GM18519 (cell line): ENCODE data around the gene SCNN1B.
"Not testable (repeated sequence)": the region's sequence is repeated elsewhere in the genome, so short reads cannot be mapped to it uniquely, and the experiment has no call there.

Experiments
- ATAC-seq: cut with Tn5 transposase; IDR thresholded peaks from one replicate; pipeline ENCODE4 v1.9.1; 2021; ENCODE audit warnings: mild to moderate bottlenecking, moderate library complexity; ENCODE audit not compliant: unreplicated experiment, low FRiP score

The SCNN1B gene

GRCh38 chr16:23288726-23289512 lies 13.2 kb upstream of the SCNN1B start:
- no peak for ATAC-seq

DNA sequence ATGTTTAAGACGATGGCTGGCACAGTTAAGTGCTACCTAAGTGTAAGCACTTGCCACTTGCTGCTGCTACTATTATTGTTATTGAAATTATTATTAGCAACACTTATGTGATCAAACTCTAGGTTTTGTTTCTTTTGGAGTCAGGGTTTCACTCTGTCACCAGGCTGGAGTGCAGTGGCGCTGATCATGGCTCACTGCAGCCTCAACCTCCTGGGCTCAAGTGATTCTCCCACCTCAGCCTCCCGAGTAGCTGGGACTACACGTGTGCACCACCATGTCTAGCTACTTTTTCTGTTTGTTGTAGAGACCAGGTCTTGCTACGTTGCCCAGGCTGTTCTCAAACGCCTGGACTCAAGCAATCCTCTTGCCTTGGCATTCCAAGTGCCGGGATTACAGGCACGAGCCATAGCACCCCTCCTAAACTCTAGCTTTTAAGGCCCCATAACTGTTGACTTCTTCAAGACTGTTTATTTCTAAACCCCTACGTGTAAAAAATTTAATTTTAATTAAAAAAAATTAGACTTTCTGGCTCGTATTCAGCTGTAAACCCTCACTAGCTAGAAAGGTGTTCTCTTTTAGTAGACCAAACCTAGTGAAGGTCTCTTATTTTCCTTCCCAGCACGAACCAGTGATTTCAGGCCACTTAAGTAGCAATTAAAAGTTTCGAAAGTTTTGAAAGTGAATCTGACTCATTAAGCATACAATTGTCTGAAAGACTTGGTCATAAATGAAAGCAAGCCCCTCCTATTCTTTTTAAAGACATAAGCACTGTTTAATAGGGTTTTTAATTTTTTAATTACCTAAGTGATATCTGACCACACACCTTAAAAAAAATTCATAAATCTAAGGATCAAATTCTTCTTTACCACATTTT lies 11.7 kb upstream of the SCNN1B start:
- no peak for ATAC-seq

DNA sequence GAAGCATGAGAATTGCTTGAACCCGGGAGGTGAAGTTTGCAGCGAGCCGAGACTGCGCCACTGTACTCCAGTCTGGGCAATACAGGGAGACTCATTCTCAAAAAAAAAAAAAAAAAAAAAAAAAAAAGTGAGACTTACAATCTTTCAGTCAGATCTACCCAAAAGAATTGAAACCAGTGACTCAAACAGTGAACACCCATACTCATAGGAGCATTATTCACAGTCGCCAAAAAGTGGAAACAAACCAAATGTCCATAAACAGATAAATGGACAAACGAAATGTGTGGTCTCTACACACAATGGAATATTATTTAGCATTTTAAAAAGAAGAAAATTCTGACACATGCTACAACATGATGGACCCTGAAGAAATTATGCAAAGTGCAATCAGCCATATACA lies 9.1 kb upstream of the SCNN1B start:
- no peak for ATAC-seq

DNA sequence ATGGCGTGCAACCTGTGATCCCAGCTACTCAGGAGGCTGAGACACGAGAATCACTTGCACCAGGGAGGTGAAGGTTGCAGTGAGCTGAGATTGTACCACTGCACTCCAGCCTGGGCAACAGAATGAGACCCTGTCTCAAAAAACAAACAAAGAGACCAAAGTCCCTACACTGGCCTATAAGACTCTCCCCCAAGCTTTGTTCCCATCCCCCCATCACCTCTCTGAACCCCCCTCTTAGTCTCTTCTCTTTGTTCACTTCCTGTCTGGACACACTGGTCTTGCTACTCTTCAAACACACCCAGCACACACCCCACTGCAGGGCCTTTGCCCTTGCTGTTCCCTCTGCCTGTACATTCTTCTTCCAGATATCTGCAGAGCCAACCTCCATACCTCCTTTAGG lies 7.8 kb upstream of the SCNN1B start:
- no peak for ATAC-seq

- ATAC-seq = no peak
Measured at GRCh38 chr16:23296994-23297393, 5.1 kb upstream of the SCNN1B start.

DNA sequence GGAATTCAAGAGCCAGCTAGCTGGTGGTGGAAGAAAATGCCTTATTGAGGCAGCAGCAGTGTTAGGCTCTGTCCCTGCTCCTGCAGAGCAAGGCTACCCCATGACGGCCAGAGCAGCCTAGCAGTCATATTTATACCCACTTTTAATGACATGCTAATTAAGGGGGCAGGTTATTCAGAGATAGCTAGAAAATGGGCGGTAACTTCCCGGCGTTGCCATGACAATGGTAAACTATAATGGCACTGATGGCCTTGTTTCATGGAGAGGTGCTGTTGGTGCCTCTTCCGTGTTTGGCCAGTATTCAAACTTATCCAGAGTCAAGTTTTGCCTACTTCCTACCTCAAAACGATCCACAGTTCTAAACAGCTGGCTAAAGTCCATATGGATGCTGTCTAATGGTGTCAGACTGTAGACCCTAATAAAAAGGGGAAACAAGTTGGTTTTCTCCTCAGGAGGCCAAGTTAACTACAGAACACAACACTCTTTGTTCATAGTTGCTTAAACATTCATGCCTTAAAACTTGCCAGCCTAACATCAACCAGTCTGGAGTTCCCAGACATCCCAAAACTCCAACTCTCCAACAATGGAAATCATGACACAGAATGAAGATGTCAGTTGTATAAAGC lies 3.7 kb upstream of the SCNN1B start:
- ATAC-seq = no peak

DNA sequence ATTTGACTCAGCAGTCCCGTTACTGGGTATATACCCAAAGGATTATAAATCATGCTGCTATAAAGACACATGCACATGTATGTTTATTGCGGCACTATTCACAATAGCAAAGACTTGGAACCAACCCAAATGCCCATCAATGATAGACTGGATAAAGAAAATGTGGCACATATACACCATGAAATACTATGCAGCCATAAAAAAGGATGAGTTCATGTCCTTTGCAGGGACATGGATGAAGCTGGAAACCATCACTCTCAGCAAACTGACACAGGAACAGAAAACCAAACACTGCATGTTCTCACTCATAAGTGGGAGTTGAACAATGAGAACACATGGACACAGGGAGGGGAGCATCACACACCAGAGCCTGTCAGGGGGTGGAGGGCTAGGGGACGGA lies 2.3 kb upstream of the SCNN1B start:
- ATAC-seq = not testable (repeated sequence)

DNA sequence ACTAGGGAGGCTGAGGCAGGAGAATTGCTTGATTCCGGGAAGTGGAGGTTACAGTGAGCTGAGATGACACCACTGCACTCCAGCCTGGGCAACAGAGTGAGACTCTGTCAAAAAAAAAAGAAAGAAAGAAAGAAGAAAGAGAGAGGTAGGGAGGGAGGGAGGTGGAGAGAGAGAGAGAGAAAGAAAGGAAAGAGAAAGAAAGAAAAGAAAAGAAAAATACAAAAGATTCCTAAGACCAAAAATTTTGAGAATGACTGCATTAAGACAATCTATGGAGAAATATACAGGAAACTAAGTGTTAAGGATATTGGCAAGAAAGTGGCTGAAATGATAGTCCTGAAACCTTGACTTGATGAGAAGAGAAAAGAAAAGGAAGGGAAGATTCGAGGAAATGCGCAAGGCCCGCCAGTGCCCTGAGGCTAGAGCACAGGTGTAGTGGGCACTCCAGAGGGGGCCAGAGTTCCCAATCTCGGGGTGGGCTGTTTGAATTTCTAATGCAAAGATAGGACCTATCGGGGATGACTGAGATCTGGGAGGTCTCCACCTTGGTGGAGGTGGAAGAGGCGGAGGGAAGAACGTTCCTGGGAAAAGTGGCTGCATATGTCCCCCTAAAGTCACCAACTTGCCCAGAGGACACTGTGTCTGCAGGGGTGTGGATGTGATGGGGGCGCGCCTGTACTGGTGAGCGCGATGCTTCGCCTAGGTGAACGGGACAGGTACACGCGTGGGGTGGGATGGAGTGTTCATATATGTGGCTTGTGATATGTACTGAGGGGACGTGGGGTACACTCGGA lies 654 bp upstream of the SCNN1B start:
- no peak for ATAC-seq

GRCh38 chr16:23303685-23304084 lies 1.6 kb downstream of the SCNN1B start:
- ATAC-seq = no peak

DNA sequence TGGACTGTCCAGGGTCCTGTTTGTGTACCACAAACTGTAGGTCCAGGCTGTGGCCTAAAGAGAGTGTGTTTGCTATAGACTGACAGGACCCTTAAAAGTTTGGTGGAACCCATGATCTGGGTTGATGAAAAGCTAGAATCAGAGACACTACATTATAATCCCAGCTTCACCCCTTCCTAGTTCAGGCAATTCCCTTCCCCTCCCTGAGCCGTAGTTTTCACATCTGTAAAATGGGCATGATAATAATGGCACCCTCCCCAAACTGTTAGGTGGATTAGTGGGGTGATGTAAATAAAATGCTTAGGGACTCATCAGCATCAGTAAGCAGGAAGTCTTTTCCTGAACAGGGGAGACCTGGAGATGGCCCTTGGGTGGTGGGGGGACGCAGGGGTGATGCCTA lies 2.5 kb downstream of the SCNN1B start:
- no peak for ATAC-seq

DNA sequence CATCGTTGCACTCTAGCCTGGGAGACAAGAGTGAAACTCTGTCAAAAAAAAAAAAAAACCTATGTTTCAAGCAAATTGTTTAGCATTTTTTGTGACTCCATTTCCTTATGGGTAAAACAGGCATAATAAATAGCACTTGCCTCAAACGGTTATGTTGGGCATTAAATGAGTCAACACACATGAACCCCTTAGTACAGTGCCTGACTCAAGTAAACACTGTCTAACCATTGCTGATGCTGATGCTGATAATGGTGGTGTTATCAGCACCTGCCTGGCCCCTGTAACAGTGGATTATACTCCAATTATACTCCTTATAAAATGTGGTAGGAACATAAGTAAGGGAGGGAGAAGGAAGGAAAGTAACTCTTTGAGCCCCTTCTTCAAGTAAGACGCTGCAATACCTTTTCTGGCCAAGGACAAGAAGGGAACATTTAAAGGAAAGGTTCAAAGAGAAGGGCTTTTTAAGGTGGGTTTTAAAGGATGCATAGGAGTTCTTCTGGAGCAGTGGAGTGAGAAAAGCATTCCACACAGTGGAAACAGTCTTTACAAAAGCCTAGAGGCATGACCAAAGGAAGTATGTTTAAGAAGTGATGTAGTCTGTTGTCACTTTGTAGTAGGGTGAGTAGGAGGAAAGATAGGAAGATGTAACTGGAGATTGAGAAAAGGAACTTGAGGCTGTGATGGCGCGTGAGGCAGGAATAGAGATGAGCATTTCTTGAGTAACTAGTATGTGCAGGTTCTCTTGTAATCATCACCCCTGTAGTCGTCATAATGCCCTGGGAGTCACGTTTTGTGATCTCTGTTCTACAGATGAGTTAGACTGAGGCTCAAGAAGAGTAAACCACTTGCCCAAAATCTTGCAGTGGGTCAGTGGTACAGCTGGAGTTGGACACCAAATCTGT lies 4.3 kb downstream of the SCNN1B start:
- ATAC-seq = no peak

DNA sequence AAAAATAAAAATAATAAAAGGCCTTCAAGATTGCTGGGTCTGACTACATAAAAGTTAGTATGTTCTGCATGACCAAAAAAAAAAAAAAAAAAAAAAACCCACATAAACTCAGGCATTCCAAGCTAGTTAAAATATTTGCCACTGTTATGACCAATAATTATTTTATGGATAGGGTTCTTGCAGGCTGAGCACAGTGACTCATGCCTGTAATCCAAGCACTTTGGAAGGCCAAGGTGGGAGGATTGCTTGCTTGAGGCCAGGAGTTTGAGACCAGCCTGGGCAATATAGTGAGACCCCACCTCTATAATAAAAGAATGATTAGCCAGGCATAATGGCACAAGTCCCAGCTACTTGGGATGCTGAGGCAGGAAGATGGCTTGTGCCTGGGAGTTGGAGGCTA lies 8.1 kb downstream of the SCNN1B start:
- ATAC-seq = no peak

DNA sequence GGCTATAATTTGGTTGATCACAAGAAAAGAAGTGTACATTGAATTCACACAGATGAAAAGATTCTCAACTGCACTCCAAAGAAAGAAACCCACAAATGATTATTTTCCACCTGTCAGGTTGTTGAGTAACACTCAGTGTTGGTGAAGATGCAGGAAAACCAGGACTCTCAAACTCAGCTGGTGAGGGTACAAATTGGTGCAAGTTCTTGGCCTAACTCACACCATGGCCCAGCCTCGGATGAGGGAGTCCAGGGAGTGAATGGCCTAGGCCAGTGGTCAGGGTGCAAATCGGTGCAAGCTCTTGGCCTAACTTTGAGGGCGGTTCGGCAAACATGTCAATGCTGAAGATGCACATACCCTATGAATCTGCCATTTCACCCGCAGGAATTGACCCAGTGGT lies 8.6 kb downstream of the SCNN1B start:
- ATAC-seq = no peak

GRCh38 chr16:23316232-23316631 lies 14.1 kb downstream of the SCNN1B start:
- ATAC-seq = no peak

- no peak for ATAC-seq
Measured at GRCh38 chr16:23316634-23317265, 14.6 kb downstream of the SCNN1B start.

DNA sequence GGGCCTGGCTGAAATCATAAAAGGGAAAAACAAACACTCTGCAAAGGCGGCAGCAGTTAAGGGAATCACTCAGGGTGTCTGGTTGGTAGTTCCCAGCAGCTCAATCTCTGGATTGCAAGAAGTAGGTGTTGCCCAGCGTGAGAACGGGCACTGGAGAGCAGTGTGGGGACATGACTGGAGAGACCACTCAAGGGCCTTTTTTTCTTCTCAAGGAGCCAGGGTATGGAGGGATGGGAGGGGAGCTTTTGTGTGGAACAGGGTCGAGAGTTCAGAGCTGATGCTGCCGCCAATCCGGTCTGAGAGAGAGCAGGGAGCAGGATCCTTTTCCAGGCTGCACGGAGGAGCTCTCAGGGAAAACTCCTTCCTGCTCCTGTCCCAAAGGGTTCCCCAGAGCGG lies 15.2 kb downstream of the SCNN1B start:
- ATAC-seq = no peak

DNA sequence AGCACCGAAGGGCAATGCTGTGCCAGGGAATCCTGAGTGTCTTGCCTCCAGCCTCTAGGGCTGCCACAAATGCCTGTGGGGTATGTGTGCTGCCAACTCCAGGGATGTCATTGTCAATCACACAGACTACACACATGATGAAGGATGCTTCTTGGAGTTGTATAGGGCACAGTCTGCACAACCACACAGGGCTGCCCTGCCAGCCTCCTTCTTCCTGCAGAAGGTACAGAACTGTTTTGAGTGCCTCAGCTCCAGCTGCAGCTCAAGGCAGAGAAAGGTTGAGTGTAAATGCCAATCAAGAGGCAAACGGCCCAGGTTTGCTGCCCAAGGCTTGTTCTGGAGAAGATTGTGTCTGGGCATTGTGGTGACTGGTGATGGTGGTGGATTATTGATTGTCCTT lies 15.6 kb downstream of the SCNN1B start:
- no peak for ATAC-seq

GRCh38 chr16:23318639-23319038 lies 16.5 kb downstream of the SCNN1B start:
- no peak for ATAC-seq
